EH (cell line): ENCODE data around the gene ACOX1.

Source experiments
- DNase-seq: peaks from one replicate; pipeline ENCODE4 v3.0.0-alpha.2; 2015; ENCODE audit warnings: low read depth

The ACOX1 gene

GRCh38 chr17:76008630-76009425 is 29.9 kb upstream of the ACOX1 start:
- no peak for DNase-seq

- DNase-seq = no peak
Observed at GRCh38 chr17:76008208-76008607, 29.2 kb upstream of the ACOX1 start.

- no peak for DNase-seq
Observed at GRCh38 chr17:76007850-76008165, 28.8 kb upstream of the ACOX1 start.

- DNase-seq = no peak
Observed at GRCh38 chr17:76007131-76007849, 28.3 kb upstream of the ACOX1 start.

GRCh38 chr17:76005263-76006149 is 26.5 kb upstream of the ACOX1 start:
- DNase-seq = peak; percentile 65

- DNase-seq = peak; percentile 23
Observed at GRCh38 chr17:76004750-76005262, 25.8 kb upstream of the ACOX1 start.

GRCh38 chr17:76003915-76004314 is 24.9 kb upstream of the ACOX1 start:
- no peak for DNase-seq

GRCh38 chr17:76002100-76002499 is 23.1 kb upstream of the ACOX1 start:
- DNase-seq = no peak

GRCh38 chr17:76000755-76001521 is 22.0 kb upstream of the ACOX1 start, which contains the start of gene CDK3:
CDK3 (plus strand) TSS chr17:76000855; CDS start chr17:76001426, 571 bp downstream.
- no peak for DNase-seq

GRCh38 chr17:76000016-76000754 is 21.2 kb upstream of the ACOX1 start:
- DNase-seq = peak; percentile 44

GRCh38 chr17:75998327-75998795 is 19.4 kb upstream of the ACOX1 start:
- DNase-seq = peak; percentile 47

GRCh38 chr17:75996665-75997590 is 18.0 kb upstream of the ACOX1 start:
- peak; percentile 81 for DNase-seq

- no peak for DNase-seq
Observed at GRCh38 chr17:75995385-75995925, 16.5 kb upstream of the ACOX1 start.

GRCh38 chr17:75994802-75995370 is 15.9 kb upstream of the ACOX1 start:
- no peak for DNase-seq

- no peak for DNase-seq
Observed at GRCh38 chr17:75991396-75991795, 12.4 kb upstream of the ACOX1 start.

- DNase-seq = no peak
Observed at GRCh38 chr17:75987041-75987440, 8.1 kb upstream of the ACOX1 start.

- no peak for DNase-seq
Observed at GRCh38 chr17:75985986-75986385, 7.0 kb upstream of the ACOX1 start.

- no peak for DNase-seq
Observed at GRCh38 chr17:75983501-75984181, 4.7 kb upstream of the ACOX1 start.
